22Rv1 (cell line): ENCODE results near the gene PAM16.

Source experiments
- CTCF ChIP-seq: fragments of 450-650 bp; IDR thresholded peaks from 2 replicates; pipeline ENCODE4 v1.5.1; 2017; ENCODE audit warnings: mild to moderate bottlenecking
- ZFX ChIP-seq: fragments of 450-650 bp; IDR thresholded peaks from 2 replicates; pipeline ENCODE4 v1.6.1; 2017; ENCODE audit warnings: antibody characterized with exemption, borderline replicate concordance

- TF ChIP-seq CTCF: no peak
- no peak for TF ChIP-seq ZFX
Observed at GRCh38 chr16:4293181-4293716, 57.9 kb downstream of the PAM16 start.
